Measurements from ENCODE around the gene DAPK3.

DNA sequence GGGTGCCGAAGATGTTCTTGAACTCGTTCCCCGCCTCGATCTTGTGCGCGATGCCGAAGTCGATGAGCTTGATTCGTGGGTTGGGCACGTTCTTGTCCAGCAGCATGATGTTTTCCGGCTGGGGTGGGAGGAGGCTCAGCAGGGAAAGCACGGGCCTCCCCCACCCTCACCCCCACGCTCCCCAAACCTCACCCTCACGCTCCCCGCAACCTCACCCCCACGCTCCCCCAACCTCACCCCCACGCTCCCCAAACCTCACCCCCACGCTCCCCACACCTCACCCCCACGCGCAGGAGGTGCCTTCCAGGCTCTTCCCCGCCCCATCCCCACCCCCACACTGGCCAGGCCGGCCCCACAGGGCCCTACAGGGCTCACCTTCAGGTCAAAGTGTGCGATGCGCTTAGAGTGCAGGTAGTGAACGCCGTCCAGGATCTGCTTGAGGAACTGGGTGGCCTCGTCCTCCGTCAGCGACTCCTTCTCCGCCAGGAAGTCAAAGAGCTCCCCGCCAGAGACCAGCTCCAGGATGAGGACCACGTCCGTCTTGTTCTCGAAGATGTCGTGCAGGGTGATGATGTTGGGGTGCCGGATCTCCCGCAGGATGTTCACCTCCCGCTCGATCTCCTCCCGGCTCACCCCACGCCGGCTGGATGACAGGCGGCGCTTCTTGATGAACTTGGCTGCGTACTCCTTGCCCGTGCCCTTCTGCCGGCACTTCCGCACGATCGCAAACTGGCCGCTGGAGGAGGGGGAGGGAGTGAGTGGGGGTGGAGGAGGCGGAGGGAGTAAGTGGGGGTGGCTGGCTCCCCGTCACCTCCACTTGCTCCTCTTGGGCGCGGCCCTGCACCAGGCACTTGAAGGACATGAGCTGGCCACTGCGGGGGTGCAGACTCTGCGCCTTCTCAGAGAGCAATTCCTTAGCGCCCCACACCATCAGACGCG is 6.4 kb downstream of the DAPK3 start:
- TF ChIP-seq, protein P1, sequence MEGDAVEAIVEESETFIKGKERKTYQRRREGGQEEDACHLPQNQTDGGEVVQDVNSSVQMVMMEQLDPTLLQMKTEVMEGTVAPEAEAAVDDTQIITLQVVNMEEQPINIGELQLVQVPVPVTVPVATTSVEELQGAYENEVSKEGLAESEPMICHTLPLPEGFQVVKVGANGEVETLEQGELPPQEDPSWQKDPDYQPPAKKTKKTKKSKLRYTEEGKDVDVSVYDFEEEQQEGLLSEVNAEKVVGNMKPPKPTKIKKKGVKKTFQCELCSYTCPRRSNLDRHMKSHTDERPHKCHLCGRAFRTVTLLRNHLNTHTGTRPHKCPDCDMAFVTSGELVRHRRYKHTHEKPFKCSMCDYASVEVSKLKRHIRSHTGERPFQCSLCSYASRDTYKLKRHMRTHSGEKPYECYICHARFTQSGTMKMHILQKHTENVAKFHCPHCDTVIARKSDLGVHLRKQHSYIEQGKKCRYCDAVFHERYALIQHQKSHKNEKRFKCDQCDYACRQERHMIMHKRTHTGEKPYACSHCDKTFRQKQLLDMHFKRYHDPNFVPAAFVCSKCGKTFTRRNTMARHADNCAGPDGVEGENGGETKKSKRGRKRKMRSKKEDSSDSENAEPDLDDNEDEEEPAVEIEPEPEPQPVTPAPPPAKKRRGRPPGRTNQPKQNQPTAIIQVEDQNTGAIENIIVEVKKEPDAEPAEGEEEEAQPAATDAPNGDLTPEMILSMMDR (IDR thresholded peaks at IDR 0.05; ENCODE audit: low read length): no peak
- no peak for TF ChIP-seq EZH2 (optimal IDR thresholded peaks at IDR 0.05; ENCODE audit: low read depth, low read length)
- TF ChIP-seq EZH2phosphoT487 (IDR thresholded peaks at IDR 0.05; ENCODE audit: low read length): no peak
